Large intestine (tissue), 3 donors: ENCODE results near the gene VOPP1. TPM values are rescaled to one million over a fixed set of nuclear protein-coding genes. Genes with fewer than 3 reads are reported as not detected.

Experiments
- DNase-seq, 2 donors: peaks; one replicate each; pipeline versions ENCODE4 v3.0.0 to v3.0.0-alpha.2; 2013
- H3K27ac ChIP-seq: one replicate; pipeline ENCODE4 v1.5.1; 2013; ENCODE audit warnings: low read length
- H3K27me3 ChIP-seq: 2 replicates; pipeline ENCODE4 v1.6.1; 2013; ENCODE audit warnings: low read length; ENCODE audit not compliant: control insufficient read depth, insufficient read depth
- H3K36me3 ChIP-seq: 2 replicates; pipeline ENCODE4 v1.6.1; 2013; ENCODE audit warnings: low read length; ENCODE audit not compliant: control insufficient read depth, insufficient read depth
- H3K4me1 ChIP-seq: one replicate; pipeline ENCODE4 v1.6.1; 2013; ENCODE audit warnings: low read length; ENCODE audit not compliant: control insufficient read depth, insufficient read depth
- H3K4me3 ChIP-seq: one replicate; pipeline ENCODE4 v1.5.1; 2013; ENCODE audit warnings: low read length
- H3K9me3 ChIP-seq: one replicate; pipeline ENCODE4 v1.6.1; 2013; ENCODE audit warnings: mild to moderate bottlenecking, low read depth, low read length, moderate library complexity; ENCODE audit not compliant: control insufficient read depth
- WGBS: methylation state at CpG from one replicate; pipeline ENCODE4 v1.1.5; 2013; ENCODE audit warnings: low lambda C conversion rate; ENCODE audit not compliant: insufficient coverage; 5-methylcytosine and 5-hydroxymethylcytosine counted together
- polyA plus RNA-seq: library from polyadenylated mRNA; unstranded; fragments of 120-200 nt; gene quantifications from one replicate; pipeline ENCODE4 v1.2.1, GENCODE V29; 2013

VOPP1 gene
- polyA plus RNA-seq, 1 donor = 29.9 TPM

GRCh38 chr7:55500117-55500756 lies 72.1 kb downstream of the VOPP1 start:
- peaks cover 31% of the 10 kb centered on the region for H3K36me3 ChIP-seq
- no peak overlapping the region for H3K27ac ChIP-seq
- H3K27me3 ChIP-seq = no peaks in the 10 kb centered on the region
- H3K4me1 ChIP-seq = no peaks in the 10 kb centered on the region
- WGBS = no CpG with 5 or more reads among the region's 7 CpGs
- H3K4me3 ChIP-seq = no peak overlapping the region
- no peaks in the 10 kb centered on the region for H3K9me3 ChIP-seq
- DNase-seq = no peak

GRCh38 chr7:55499591-55499990 lies 72.7 kb downstream of the VOPP1 start:
- DNase-seq = no peak
- H3K27ac ChIP-seq = no peak overlapping the region
- H3K9me3 ChIP-seq = no peaks in the 10 kb centered on the region
- no peaks in the 10 kb centered on the region for H3K4me1 ChIP-seq
- no peaks in the 10 kb centered on the region for H3K27me3 ChIP-seq
- peaks cover 32% of the 10 kb centered on the region for H3K36me3 ChIP-seq
- no peak overlapping the region for H3K4me3 ChIP-seq
- 100% methylated on average over 1 of the region's 12 CpGs for WGBS

- H3K27ac ChIP-seq = no peak overlapping the region
- H3K27me3 ChIP-seq = no peaks in the 10 kb centered on the region
- no peak overlapping the region for H3K4me3 ChIP-seq
- peaks cover 30% of the 10 kb centered on the region for H3K36me3 ChIP-seq
- WGBS = no CpG with 5 or more reads among the region's 4 CpGs
- no peaks in the 10 kb centered on the region for H3K9me3 ChIP-seq
- no peak for DNase-seq
- H3K4me1 ChIP-seq = no peaks in the 10 kb centered on the region
Measured at GRCh38 chr7:55498770-55499169, 73.5 kb downstream of the VOPP1 start.

GRCh38 chr7:55498142-55498541 lies 74.2 kb downstream of the VOPP1 start:
- no CpG with 5 or more reads among the region's 7 CpGs for whole genome bisulfite sequencing
- no peaks in the 10 kb centered on the region for H3K4me1 ChIP-seq
- H3K27me3 ChIP-seq = no peaks in the 10 kb centered on the region
- H3K27ac ChIP-seq = no peak overlapping the region
- H3K4me3 ChIP-seq = no peak overlapping the region
- peaks cover 30% of the 10 kb centered on the region for H3K36me3 ChIP-seq
- no peaks in the 10 kb centered on the region for H3K9me3 ChIP-seq
- no peak for DNase-seq

- no peaks in the 10 kb centered on the region for H3K27me3 ChIP-seq
- peaks cover 30% of the 10 kb centered on the region for H3K36me3 ChIP-seq
- no peaks in the 10 kb centered on the region for H3K4me1 ChIP-seq
- no peak overlapping the region for H3K27ac ChIP-seq
- DNase-seq = no peak
- no peak overlapping the region for H3K4me3 ChIP-seq
- no peaks in the 10 kb centered on the region for H3K9me3 ChIP-seq
- no CpG with 5 or more reads among the region's 7 CpGs for whole genome bisulfite sequencing
Measured at GRCh38 chr7:55497521-55497920, 74.8 kb downstream of the VOPP1 start.

- no peaks in the 10 kb centered on the region for H3K27me3 ChIP-seq
- H3K4me1 ChIP-seq = no peaks in the 10 kb centered on the region
- no peak overlapping the region for H3K4me3 ChIP-seq
- peaks cover 32% of the 10 kb centered on the region for H3K36me3 ChIP-seq
- no peak overlapping the region for H3K27ac ChIP-seq
- DNase-seq = no peak
- WGBS = no CpG with 5 or more reads among the region's 9 CpGs
- H3K9me3 ChIP-seq = no peaks in the 10 kb centered on the region
Measured at GRCh38 chr7:55496906-55497305, 75.4 kb downstream of the VOPP1 start.

GRCh38 chr7:55494951-55495350 lies 77.4 kb downstream of the VOPP1 start:
- DNase-seq = no peak
- WGBS = no CpG with 5 or more reads among the region's 5 CpGs

GRCh38 chr7:55493408-55493807 lies 78.9 kb downstream of the VOPP1 start:
- no peaks in the 10 kb centered on the region for H3K4me1 ChIP-seq
- WGBS = 100% methylated on average over 2 of the region's 7 CpGs
- no peak overlapping the region for H3K4me3 ChIP-seq
- no peaks in the 10 kb centered on the region for H3K27me3 ChIP-seq
- no peaks in the 10 kb centered on the region for H3K9me3 ChIP-seq
- peaks cover 48% of the 10 kb centered on the region for H3K36me3 ChIP-seq
- no peak overlapping the region for H3K27ac ChIP-seq
- no peak for DNase-seq

More at GRCh38 chr7:55494951-55495350, 77.4 kb downstream of the VOPP1 start:
- Histone ChIP-seq H3K27me3 (no peaks in the 10 kb centered on the region), H3K4me1 (no peaks in the 10 kb centered on the region), H3K9me3 (no peaks in the 10 kb centered on the region), H3K36me3 (peaks cover 43% of the 10 kb centered on the region), H3K27ac (no peak overlapping the region), H3K4me3 (no peak overlapping the region)

GRCh38 chr7:55491346-55491745 lies 81.0 kb downstream of the VOPP1 start:
- Histone ChIP-seq H3K9me3 (no peaks in the 10 kb centered on the region), H3K4me1 (no peaks in the 10 kb centered on the region), H3K27me3 (no peaks in the 10 kb centered on the region), H3K4me3 (no peak overlapping the region), H3K27ac (no peak overlapping the region), H3K36me3 (peaks cover 45% of the 10 kb centered on the region)
- no CpG with 5 or more reads among the region's 5 CpGs for WGBS
- no peak for DNase-seq

- no peak for DNase-seq
- Histone ChIP-seq H3K4me3 (no peak overlapping the region), H3K9me3 (no peaks in the 10 kb centered on the region), H3K27me3 (no peaks in the 10 kb centered on the region), H3K4me1 (no peaks in the 10 kb centered on the region), H3K27ac (no peak overlapping the region), H3K36me3 (peaks cover 36% of the 10 kb centered on the region)
- WGBS = 94% methylated on average over 3 of the region's 5 CpGs
Measured at GRCh38 chr7:55490099-55490498, 82.2 kb downstream of the VOPP1 start.

- no peak for DNase-seq
- no peaks in the 10 kb centered on the region for H3K9me3 ChIP-seq
- H3K27me3 ChIP-seq = no peaks in the 10 kb centered on the region
- no peak overlapping the region for H3K4me3 ChIP-seq
- H3K27ac ChIP-seq = no peak overlapping the region
- no CpG with 5 or more reads among the region's 6 CpGs for WGBS
- no peaks in the 10 kb centered on the region for H3K4me1 ChIP-seq
- H3K36me3 ChIP-seq = peaks cover 35% of the 10 kb centered on the region
Measured at GRCh38 chr7:55489552-55489951, 82.8 kb downstream of the VOPP1 start.
